Measurements from ENCODE around the gene CGB8.
"Not testable (repeated sequence)": the region's sequence is repeated elsewhere in the genome, so short reads cannot be mapped to it uniquely, and the experiment has no call there.

DNA sequence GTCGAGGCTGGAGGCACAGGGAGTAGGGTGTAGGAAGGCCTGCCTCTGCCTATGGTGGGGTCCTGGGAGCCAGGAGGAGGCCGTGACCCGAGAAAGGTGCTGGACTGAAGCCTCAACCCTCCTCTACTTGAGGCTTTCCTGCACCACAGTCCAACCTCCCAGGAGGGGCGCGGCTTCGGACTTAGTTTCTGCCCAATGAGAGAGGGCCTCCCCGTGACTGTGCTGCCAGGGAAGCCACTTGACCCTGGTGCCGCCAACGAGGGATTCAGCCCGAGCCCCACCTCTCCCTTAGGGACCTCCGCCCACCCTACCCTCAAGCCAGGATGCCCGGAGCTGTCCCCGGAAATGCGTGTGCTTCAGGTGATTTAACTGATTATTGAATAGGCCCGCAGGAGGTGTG is 24.7 kb downstream of the CGB8 start, which contains the start of gene CGB3:
- TF ChIP-seq, protein P1, sequence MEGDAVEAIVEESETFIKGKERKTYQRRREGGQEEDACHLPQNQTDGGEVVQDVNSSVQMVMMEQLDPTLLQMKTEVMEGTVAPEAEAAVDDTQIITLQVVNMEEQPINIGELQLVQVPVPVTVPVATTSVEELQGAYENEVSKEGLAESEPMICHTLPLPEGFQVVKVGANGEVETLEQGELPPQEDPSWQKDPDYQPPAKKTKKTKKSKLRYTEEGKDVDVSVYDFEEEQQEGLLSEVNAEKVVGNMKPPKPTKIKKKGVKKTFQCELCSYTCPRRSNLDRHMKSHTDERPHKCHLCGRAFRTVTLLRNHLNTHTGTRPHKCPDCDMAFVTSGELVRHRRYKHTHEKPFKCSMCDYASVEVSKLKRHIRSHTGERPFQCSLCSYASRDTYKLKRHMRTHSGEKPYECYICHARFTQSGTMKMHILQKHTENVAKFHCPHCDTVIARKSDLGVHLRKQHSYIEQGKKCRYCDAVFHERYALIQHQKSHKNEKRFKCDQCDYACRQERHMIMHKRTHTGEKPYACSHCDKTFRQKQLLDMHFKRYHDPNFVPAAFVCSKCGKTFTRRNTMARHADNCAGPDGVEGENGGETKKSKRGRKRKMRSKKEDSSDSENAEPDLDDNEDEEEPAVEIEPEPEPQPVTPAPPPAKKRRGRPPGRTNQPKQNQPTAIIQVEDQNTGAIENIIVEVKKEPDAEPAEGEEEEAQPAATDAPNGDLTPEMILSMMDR (IDR thresholded peaks at IDR 0.05; ENCODE audit: low read length), result not testable (repeated sequence)
- TF ChIP-seq EZH2phosphoT487 (IDR thresholded peaks at IDR 0.05; ENCODE audit: low read length), result not testable (repeated sequence)
